Esophagus squamous epithelium (tissue), 5 donors: ENCODE data around the gene CFB. TPM values are rescaled to one million over a fixed set of nuclear protein-coding genes. Genes with fewer than 3 reads are reported as not detected.

Experiments used
- DNase-seq: peaks from one replicate; lab custom pipeline; 2025; lab: John Stamatoyannopoulos, UW
- H3K27ac ChIP-seq, 4 donors: fragments of 200-600 bp; sonication (generic); one replicate each; pipeline ENCODE4 v1.5.1; 2016 to 2019; ENCODE audit warnings: mild to moderate bottlenecking in 1 of 4
- H3K27me3 ChIP-seq, 4 donors: fragments of 200-600 bp; sonication (generic); 1 replicate in 3 of 4; 2 replicates in 1 of 4; pipeline versions ENCODE4 v1.5.1 to v1.6.0; 2017 to 2021; ENCODE audit warnings: antibody characterized with exemption in 1 of 4
- H3K36me3 ChIP-seq, 3 donors: fragments of 200-600 bp; sonication (generic); one replicate each; pipeline ENCODE4 v1.5.1; 2016 to 2019
- H3K4me1 ChIP-seq, 3 donors: fragments of 200-600 bp; sonication (generic); one replicate each; pipeline ENCODE4 v1.5.1; 2017 to 2019
- H3K4me3 ChIP-seq, 4 donors: fragments of 200-600 bp; sonication (generic); 1 replicate in 3 of 4; 2 replicates in 1 of 4; pipeline ENCODE4 v1.5.1; 2016 to 2019; ENCODE audit warnings: mild to moderate bottlenecking in 2 of 4, moderate library complexity in 1 of 4
- H3K9me3 ChIP-seq, 3 donors: fragments of 200-600 bp; sonication (generic); one replicate each; pipeline ENCODE4 v1.5.1; 2016 to 2019
- POLR2A ChIP-seq, 4 donors: fragments of 450-650 bp; IDR thresholded peaks; one replicate each; pipeline ENCODE4 v1.6.1; 2017; ENCODE audit warnings: antibody characterized with exemption in 4 of 4, mild to moderate bottlenecking in 4 of 4, moderate library complexity in 3 of 4
- WGBS, 2 donors: methylation state at CpG; one replicate each; pipeline ENCODE4 v1.1.5; 2018; 5-methylcytosine and 5-hydroxymethylcytosine counted together
- intact Hi-C: fragments of 100-400 bp; cut with DNase I; formaldehyde crosslinking; loops from one replicate; pipeline ENCODE4 v1.15.0; 2022
- total RNA-seq, 4 donors: library from RNA; depleted of rRNA; stranded (reverse); fragments of >200 nt; gene quantifications; one replicate each; pipeline ENCODE4 v1.1.0, GENCODE V29; 2016
- TF ChIP-seq, protein P1 (sequence below), 6 experiments: fragments of 450-650 bp in 4 of 6; fragments of 200-600 bp in 2 of 6; sonication (generic) in 2 of 6; IDR thresholded peaks; one replicate each; pipeline ENCODE4 v1.5.1; 2016 to 2019; ENCODE audit warnings: antibody characterized with exemption in 6 of 6, mild to moderate bottlenecking in 4 of 6, moderate library complexity in 4 of 6
- donor health status: DM: yes; HTN: yes; CAD: no.

The CFB gene
- total RNA-seq, 4 donors from 2014 or later, result 10.4 to 81.1 (median 22.4) TPM

DNA sequence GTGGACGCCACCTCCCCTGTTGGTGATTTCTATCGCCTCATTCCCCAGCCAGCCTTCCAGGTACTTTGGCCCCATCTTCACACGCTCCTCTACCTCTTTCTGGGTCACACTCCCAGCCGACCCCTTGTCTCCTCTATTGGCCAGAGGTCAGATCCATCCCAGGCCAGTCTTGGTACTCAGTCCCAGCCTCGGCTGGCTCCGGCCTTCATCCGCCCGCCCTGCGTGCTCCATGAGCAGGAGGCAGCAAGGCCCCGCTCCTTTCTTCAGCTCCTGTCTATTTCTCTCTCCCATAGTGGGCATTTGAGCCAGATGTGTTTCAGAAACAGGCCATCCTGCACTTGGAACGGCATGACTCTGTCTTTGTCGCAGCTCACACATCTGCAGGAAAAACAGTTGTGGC lies 15.7 kb downstream of the CFB start:
- DNase-seq, result no peak
- 93 to 99% methylated on average over 11 to 12 of the region's 12 CpGs for WGBS, 2 donors
- TF ChIP-seq, protein P1, sequence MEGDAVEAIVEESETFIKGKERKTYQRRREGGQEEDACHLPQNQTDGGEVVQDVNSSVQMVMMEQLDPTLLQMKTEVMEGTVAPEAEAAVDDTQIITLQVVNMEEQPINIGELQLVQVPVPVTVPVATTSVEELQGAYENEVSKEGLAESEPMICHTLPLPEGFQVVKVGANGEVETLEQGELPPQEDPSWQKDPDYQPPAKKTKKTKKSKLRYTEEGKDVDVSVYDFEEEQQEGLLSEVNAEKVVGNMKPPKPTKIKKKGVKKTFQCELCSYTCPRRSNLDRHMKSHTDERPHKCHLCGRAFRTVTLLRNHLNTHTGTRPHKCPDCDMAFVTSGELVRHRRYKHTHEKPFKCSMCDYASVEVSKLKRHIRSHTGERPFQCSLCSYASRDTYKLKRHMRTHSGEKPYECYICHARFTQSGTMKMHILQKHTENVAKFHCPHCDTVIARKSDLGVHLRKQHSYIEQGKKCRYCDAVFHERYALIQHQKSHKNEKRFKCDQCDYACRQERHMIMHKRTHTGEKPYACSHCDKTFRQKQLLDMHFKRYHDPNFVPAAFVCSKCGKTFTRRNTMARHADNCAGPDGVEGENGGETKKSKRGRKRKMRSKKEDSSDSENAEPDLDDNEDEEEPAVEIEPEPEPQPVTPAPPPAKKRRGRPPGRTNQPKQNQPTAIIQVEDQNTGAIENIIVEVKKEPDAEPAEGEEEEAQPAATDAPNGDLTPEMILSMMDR (IDR thresholded peaks at IDR 0.05), result no peak
- no peak for TF ChIP-seq POLR2A (IDR thresholded peaks at IDR 0.05)
- Histone ChIP-seq H3K27ac (no peak overlapping the region), H3K9me3 (no peaks in the 10 kb centered on the region), H3K36me3 (peaks cover 9 to 74% (median 50%) of the 10 kb centered on the region in 3 donors), H3K27me3 (no peaks in the 10 kb centered on the region), H3K4me3 (no peak overlapping the region), H3K4me1 (peaks cover 15 to 28% (median 18%) of the 10 kb centered on the region in 3 donors)
- intact Hi-C loops, result no loop called here

DNA sequence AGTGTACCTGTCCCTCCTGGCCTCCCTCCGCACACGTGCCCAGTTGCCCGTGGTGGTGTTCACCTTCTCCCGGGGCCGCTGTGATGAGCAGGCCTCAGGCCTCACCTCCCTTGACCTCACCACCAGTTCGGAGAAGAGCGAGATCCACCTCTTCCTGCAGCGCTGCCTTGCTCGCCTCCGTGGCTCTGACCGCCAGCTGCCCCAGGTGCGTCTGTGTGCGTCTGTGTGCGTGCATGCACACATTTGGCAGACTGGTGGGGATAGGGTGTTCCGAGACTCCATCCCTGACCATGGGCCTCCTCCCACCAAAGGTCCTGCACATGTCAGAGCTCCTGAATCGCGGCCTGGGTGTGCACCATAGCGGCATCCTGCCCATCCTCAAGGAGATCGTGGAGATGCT lies 18.0 kb downstream of the CFB start:
- no peak overlapping the region for H3K4me3 ChIP-seq
- H3K27ac ChIP-seq, result no peak overlapping the region
- WGBS, 2 donors, result 90 to 91% methylated on average over 8 to 14 of the region's 19 CpGs
- DNase-seq, result no peak
- no peak for TF ChIP-seq POLR2A (IDR thresholded peaks at IDR 0.05)
- TF ChIP-seq, protein P1 (IDR thresholded peaks at IDR 0.05), result no peak
- H3K36me3 ChIP-seq, result peaks cover 23 to 89% (median 67%) of the 10 kb centered on the region in 3 donors
- peaks cover 4 to 14% (median 9%) of the 10 kb centered on the region in 3 donors for H3K4me1 ChIP-seq
- no peaks in the 10 kb centered on the region for H3K9me3 ChIP-seq
- intact Hi-C loops, result no loop called here
- H3K27me3 ChIP-seq, result no peaks in the 10 kb centered on the region

- Histone ChIP-seq H3K27ac (no peak overlapping the region), H3K27me3 (no peaks in the 10 kb centered on the region), H3K4me3 (no peak overlapping the region), H3K4me1 (peaks cover 3 to 11% (median 4%) of the 10 kb centered on the region in 3 donors), H3K36me3 (peaks cover 32 to 100% (median 72%) of the 10 kb centered on the region in 3 donors), H3K9me3 (no peaks in the 10 kb centered on the region)
- intact Hi-C loops, result no loop called here
- TF ChIP-seq POLR2A (IDR thresholded peaks at IDR 0.05), result no peak
- TF ChIP-seq, protein P1 (IDR thresholded peaks at IDR 0.05), result no peak
- 84 to 85% methylated on average over 13 of the region's 13 CpGs for WGBS, 2 donors
- DNase-seq, result no peak
These were observed 19.8 kb downstream of the CFB start for GRCh38 chr6:31965700-31966099.

GRCh38 chr6:31966506-31966905 lies 20.6 kb downstream of the CFB start:
- TF ChIP-seq, protein P1 (IDR thresholded peaks at IDR 0.05), result no peak
- no peak for TF ChIP-seq POLR2A (IDR thresholded peaks at IDR 0.05)
- peaks cover 9 to 19% (median 12%) of the 10 kb centered on the region in 3 donors for H3K4me1 ChIP-seq
- no peaks in the 10 kb centered on the region for H3K27me3 ChIP-seq
- 67 to 93% methylated on average over 3 to 5 of the region's 7 CpGs for WGBS, 2 donors
- H3K36me3 ChIP-seq, result peaks cover 31 to 93% (median 64%) of the 10 kb centered on the region in 3 donors
- H3K27ac ChIP-seq, result no peak overlapping the region
- H3K9me3 ChIP-seq, result no peaks in the 10 kb centered on the region
- H3K4me3 ChIP-seq, result no peak overlapping the region
- DNase-seq, result no peak
- intact Hi-C loops, result no loop called here

GRCh38 chr6:31966997-31967925 lies 21.4 kb downstream of the CFB start:
- Histone ChIP-seq H3K36me3 (peaks cover 27 to 85% (median 56%) of the 10 kb centered on the region in 3 donors), H3K27me3 (no peaks in the 10 kb centered on the region), H3K4me1 (peaks cover 9 to 22% (median 13%) of the 10 kb centered on the region in 3 donors), H3K4me3 (no peak overlapping the region), H3K27ac (no peak overlapping the region), H3K9me3 (no peaks in the 10 kb centered on the region)
- TF ChIP-seq POLR2A (IDR thresholded peaks at IDR 0.05), result no peak
- TF ChIP-seq, protein P1 (IDR thresholded peaks at IDR 0.05), result no peak
- intact Hi-C loops, result no loop called here
- 81 to 89% methylated on average over 8 to 9 of the region's 10 CpGs for WGBS, 2 donors
- DNase-seq, result no peak
